GM21576 (cell line): Measurements from ENCODE around the gene PGAM5.
"Not testable (repeated sequence)": the region's sequence is repeated elsewhere in the genome, so short reads cannot be mapped to it uniquely, and the experiment has no call there.

Source experiments
- ATAC-seq: cut with Tn5 transposase; IDR thresholded peaks from one replicate; pipeline ENCODE4 v1.9.1; 2021; ENCODE audit warnings: mild to moderate bottlenecking, moderate library complexity; ENCODE audit not compliant: unreplicated experiment

The PGAM5 gene

DNA sequence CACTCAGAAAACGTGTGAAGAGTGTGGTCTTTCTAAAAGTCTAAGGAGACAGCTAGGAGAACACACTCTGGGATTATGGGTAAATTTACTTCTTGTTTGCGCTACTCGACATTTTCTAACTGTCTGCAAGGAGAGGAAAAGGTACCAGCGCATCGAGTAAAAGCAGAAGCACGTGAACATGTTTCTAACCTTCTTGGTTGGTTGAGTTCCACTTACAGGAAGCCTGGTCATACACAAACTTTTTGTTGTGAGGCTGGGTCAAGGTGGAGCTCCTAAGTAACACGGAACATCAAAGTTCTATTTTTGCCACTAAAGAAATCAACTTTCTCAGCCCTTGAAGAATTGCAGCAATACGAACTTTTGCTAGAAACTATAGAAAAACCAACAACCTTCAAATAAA is 31.0 kb downstream of the PGAM5 start:
- no peak for ATAC-seq

DNA sequence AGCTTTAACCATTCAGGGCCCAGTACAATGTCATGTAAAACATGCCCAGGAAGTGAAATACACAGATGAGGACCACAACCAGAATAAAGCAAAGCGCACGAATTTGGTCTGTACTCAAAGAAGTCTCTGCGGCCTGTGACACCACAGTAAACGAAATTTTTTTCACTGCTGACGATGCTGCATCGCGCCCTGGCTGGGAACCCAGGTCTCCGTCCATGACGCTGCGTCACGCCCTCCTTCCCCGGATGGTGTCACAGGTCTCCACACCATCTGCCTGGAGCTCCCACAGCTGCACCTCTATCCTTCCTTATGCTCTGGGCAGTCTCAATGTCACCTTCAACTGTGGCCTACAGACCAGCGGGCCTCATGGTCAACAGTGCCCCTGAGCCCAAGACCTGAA is 33.2 kb downstream of the PGAM5 start:
- no peak for ATAC-seq

DNA sequence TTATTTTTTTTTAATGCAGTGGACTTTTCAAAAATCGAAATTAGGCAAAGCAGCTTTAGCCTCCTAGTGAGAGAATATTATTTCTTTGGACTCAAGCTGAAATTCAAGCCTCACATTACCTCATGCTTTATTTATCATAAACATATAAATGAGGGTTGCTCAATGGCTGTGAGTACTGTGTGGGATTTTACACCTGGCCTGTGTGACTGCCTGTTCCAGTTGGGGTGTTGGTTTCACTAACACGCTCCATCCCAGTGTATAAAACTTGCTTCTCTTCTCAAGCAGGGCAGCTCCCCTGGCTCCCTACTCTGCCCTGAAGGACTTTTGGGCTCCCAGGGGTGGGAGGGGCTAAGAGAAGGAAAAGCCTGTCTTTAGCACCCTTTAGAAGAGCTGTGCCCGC is 36.0 kb downstream of the PGAM5 start:
- ATAC-seq = no peak

DNA sequence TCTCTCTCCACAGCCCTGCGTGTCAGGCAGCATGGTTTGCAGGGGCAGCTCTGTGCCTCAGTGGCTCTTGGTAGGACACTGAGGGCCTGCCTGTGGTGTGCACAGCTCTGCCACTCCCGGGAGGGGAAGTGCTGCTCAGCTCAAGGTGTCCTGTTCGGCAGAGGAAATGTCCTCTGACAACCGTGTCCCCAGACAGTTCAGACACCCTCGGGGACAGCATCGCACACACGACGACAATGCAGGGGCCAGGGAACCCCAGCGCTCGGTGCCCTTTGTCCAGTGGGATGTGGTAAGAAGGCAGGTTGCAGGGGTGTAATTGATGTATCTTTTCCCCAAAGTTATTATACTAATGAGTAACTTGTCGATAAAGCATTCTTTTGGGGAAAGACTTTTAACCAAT is 36.8 kb downstream of the PGAM5 start:
- ATAC-seq = no peak

DNA sequence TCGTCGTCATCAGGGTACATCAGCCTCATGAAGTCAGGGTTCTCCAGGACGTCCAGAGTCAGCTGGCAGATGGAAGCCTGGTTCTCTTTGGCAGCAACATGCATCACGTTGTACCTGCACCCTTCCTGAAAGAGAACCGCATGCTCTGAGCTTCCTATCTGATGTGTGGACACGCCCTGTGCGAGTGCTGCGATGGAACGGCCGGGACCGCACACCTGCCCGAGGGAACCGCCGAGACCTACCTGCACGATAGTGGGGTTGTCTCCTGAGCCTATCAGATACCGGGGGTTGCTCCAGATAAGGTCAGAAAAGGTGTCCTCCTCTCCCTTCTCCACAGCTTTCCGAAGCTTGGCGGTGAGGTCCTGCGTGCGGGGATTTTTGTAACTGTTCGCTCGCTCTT is 37.3 kb downstream of the PGAM5 start:
- ATAC-seq = no peak

DNA sequence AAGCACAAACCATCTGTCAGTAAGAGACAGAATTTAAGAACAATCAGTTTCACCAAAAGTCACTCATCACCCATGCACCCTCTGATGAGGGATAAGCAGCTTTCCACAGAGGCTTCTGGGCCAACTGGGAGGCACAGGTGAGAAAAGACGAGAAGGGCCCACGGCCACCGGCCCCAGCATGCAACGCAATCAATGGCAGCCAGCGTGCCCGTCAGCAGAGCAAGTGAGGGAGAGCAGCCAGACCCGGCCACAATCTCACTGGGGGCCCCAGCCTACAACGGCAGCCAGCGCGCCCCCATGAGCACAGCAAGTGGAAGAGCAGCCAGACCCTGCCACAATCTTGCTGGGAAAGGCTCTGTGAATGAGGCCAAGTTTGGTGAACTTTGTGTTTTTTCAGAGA is 37.7 kb downstream of the PGAM5 start:
- no peak for ATAC-seq

DNA sequence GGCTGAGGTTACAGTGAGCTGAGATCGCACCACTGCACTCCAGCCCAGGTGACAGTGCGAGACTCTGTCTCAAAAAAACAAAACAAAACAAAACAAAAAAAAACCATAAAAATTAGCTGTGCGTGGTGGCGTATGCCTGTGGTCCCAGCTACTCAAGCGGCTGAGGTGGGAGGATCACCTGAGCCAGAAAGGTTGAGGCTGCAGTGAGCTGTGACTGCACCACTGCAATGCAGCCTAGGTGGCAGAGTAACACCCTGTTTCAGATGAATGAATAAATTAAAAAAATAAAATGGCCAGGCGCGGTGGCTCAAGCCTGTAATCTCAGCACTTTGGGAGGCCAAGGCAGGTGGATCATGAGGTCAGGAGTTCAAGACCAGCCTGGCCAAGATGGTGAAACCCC is 43.0 kb downstream of the PGAM5 start:
- not testable (repeated sequence) for ATAC-seq

DNA sequence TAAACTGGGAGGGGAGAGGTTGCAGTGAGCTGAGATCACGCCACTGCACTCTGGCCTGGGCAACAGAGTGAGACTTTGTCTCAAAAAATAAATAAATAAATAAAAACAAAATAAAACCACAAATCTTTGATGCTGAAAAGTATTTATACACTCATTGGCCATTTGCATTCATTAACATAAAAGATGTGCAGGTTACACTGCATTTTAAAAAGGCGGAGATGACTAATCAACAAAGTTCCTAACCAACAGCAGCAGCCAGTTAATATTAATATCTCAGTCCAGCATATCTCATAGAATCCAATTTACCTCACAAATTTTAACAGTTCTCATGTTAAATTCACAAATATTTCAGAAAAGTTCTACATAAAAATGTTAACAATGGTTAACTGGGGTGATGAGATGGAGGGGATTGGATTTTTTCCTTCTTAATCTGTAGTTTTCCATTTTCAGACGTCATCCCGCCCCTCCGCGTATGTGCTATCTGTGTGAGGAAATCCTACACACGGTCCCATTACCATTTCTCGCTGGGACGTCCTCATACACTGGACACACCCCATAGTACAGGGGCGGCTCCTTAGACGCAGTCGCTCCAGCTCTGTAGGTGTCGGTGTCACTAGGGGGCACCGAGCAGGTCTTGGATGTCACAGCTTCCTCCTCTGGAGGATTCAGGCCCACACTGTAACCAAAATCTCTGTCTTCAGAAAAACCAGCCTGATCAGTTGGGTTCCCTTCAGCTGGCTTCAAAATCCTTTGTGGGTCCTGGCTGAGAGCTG is 43.7 kb downstream of the PGAM5 start:
- no peak for ATAC-seq

DNA sequence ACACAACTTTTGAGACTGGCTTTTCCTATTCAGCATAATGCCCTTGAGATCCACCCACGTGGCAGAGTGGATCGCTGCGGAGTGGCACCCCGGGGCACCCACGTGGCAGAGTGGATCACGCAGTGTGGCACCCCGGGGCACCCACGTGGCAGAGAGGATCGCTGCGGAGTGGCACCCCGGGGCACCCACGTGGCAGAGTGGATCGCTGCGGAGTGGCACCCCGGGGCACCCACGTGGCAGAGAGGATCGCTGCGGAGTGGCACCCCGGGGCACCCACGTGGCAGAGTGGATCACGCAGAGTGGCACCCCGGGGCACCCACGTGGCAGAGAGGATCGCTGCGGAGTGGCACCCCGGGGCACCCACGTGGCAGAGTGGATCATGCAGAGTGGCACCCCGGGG is 48.2 kb downstream of the PGAM5 start:
- ATAC-seq = not testable (repeated sequence)

DNA sequence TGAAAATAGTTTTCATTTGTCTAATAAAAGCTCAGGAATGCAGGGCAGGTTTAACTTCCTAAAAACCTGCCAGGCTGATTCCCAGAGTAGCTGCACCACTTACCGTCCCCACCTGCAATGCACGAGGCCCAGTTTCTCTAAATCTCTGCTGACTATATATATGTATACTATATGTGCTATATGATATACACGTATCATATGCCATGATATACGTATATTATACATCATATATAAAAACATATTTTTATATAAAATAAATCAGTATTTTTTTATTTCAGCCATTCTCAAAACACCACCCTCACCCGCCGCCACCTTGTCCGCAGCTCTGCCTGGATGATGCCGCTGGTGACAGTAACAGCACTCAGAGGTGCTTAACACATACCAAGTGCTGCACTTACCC is 48.7 kb downstream of the PGAM5 start:
- ATAC-seq = no peak

DNA sequence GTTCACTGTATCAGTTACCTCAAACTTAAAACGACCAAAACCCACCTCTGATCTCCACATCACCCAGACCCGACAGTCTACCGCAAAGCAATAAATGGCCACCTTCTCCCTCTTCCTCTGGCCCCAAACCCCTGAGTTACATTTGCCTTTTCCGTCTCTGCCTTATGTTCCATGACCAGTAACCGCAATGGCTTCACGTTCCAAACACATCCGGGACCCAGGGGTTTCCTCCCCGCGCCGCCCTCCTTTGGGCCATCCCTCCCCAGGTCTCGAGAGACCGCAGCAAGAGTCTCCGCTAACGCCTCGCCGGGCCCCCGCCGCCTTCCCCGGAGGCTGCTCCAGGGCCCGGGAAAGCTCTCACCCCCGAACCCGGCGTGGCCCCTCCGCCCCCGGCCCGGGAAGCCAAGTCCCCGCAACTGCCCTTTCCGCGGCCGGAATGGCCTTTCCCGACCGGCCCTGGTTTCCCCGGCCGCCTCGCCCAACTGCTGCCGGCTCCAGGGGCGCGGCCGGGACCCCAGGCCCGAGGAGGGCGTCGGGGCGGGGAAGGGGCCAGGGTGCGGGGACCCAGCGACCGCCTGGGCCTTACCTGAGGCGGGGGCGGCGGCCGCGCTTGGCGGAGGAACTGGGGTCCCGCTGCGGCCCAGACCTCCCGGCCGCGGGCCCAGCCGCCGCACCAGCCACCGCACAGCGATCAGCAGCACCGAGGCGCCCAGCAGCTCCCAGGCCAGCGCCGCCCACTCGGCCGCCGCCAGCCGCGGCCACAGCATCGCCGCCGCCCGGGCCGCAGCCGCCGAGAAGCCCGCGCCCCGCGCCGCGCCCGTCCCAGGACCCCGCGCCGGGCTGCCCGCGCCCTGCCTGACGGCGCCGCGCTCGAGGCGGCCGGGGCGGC is 50.6 kb downstream of the PGAM5 start, which contains the start of gene ANKLE2:
TSS of gene ANKLE2 (minus strand) at position 801 of the 889 bp plus-strand sequence. CDS start at position 767, 34 bp downstream.
- peak; percentile 32 for ATAC-seq

DNA sequence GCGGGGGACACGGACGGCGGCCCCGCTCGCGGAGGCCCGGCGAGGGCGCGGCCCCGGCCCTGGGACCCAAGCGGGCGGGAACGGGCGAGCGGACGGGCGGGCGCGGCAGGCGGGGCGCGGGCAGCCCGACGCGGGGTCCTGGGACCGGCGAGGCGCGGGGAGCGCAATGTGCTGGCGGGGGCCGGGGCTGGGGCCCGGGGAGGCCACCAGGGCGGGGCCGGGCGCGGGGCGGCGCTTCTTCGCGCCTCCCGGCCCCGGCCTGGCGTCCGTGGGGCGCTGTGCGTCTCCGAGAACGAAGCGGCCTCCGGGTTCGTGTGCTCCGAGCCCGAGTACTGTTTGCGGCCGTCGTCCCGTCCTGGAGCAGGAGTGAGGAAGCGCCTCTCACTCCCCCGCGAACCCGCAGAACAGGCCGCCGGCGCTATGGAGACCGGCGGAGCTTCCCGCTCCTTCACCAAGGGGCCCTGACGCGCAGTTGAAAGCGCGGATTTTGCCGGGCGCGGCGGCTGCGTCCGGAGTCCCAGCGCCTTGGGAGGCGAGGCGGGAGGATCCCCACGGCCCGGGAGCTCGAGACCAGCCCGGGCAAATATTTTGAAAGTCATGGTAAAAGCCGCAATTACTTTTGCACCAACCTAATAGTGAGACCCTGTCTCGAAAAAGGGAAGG is 51.4 kb downstream of the PGAM5 start:
- ATAC-seq = peak; percentile 66

DNA sequence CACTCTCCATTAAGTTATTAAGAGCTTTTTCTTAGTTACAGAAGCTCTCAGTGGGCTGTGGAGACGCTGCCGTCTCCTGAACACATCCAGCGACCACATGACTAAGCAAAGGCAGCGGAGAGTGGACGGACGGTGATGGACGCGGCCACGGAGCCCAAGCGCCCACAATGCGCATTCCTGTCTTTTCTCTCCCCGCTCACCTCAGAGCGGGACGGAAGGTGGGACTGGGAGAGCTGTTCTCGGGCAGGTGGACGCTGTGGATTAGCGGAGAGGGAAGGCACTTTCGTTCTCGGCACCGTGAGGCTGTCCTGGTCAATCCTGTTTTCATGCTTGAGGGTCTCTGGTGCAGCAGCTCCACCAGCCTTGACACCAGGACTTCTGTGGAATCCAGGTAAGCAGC is 53.6 kb downstream of the PGAM5 start:
- ATAC-seq = no peak

DNA sequence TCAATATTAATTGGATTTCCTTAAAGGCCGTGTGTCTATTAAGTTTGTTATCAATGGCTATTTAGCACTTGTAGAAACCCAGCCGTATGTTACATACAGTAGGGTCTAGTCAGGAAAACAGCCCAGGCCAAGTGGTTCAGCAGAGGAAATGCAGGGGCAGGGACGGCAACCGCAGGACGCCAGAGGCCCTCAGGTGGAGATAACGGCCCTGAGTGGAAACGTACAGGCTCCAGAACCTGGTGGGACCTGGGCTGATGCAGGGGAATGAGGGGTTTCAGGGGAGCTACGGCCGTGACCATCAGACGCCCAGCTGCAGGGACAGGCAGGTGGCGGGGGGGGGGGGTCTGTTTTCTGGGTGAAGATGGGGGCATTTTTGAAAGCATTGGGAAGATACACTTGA is 54.7 kb downstream of the PGAM5 start:
- no peak for ATAC-seq

DNA sequence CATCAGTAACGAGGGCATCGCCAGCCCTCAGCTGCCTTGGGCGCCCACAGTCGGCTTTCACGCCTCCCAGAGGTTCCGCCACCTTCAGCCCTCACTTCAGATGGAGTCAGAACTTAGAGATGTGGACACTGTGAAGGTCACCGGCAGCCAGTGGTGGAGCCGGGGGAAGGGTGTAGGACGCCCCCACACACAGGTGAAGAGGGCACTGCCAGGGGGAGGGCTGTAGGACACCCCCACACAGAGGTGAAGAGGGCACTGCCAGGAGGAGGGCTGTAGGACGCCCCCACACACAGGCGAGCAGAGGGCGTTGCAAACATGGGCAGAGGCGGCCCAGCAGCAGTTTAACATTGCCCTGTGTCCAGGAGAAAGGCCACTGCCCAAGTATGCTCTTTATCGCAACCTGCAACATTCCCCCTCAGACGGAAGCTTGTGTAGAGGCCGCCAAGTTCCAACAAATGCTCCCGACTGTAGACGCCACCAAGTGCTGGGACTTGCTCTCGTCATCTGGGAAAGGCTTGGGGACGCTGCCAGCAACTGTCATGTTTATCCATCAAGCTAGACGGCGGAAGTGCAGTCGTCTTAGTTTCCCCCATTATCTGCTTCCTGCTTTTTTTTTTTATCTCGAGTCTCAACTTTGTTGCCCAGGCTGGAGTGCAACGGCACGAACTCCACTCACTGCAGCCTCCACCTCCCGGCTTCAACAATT is 55.9 kb downstream of the PGAM5 start:
- ATAC-seq = no peak

DNA sequence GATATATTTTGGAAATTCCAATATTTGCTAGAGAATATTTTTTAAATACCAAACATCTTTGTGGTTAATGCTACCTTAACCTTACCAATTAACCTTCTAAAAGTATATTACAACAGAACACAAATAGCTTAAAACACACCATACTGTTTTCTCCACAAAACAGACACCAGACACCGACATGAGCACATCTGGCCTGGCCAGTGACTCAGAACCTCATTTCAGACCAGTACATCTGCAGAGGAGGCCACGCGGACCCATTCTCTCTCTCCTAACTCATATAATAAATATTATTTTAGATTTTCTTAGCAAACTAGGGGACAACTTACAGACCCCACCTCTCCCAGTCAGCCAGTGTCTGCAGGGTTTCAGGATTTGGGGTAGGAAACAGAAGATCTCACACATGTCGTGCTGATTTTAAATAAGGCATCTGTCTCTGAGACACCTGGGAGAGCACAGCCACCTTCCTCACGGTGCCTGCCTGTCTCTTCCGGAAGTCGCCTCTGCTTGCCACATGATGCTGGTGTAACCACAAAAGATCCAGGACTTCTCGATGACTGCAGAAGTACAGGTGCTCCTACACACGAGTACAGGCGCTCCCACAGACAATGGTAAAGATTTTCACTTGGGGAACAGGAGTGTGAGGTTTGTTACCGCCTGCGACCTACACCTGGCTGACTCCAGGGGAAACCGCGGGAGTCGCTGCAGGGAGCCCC is 60.6 kb downstream of the PGAM5 start:
- peak; percentile 50 for ATAC-seq
